HG03439 (cell line): ENCODE results near the gene MICU2.

Source experiments
- ATAC-seq: cut with Tn5 transposase; IDR thresholded peaks from one replicate; pipeline ENCODE4 v1.9.1; 2021; ENCODE audit warnings: mild to moderate bottlenecking, moderate library complexity; ENCODE audit not compliant: unreplicated experiment

MICU2 gene

GRCh38 chr13:21603531-21604448 lies at the start of gene MICU2:
Gene MICU2 (minus strand): TSS chr13:21604170. CDS start chr13:21604148, 22 bp downstream.
- ATAC-seq: peak; percentile 97

GRCh38 chr13:21641629-21642028 lies 37.7 kb upstream of the MICU2 start:
- no peak for ATAC-seq

- no peak for ATAC-seq
Measured at GRCh38 chr13:21639561-21639960, 35.6 kb upstream of the MICU2 start.

GRCh38 chr13:21638319-21639282 lies 34.6 kb upstream of the MICU2 start:
- ATAC-seq: no peak

GRCh38 chr13:21637296-21637695 lies 33.3 kb upstream of the MICU2 start:
- ATAC-seq: peak; percentile 40

- ATAC-seq: no peak
Measured at GRCh38 chr13:21636656-21637055, 32.7 kb upstream of the MICU2 start.

GRCh38 chr13:21632196-21632595 lies 28.2 kb upstream of the MICU2 start:
- no peak for ATAC-seq

GRCh38 chr13:21625366-21625765 lies 21.4 kb upstream of the MICU2 start:
- no peak for ATAC-seq

GRCh38 chr13:21620861-21621260 lies 16.9 kb upstream of the MICU2 start:
- ATAC-seq: no peak

- no peak for ATAC-seq
Measured at GRCh38 chr13:21619633-21620220, 15.8 kb upstream of the MICU2 start.

GRCh38 chr13:21616880-21617279 lies 12.9 kb upstream of the MICU2 start:
- no peak for ATAC-seq

GRCh38 chr13:21616205-21616866 lies 12.4 kb upstream of the MICU2 start:
- ATAC-seq: no peak

GRCh38 chr13:21615427-21615826 lies 11.5 kb upstream of the MICU2 start:
- no peak for ATAC-seq

- ATAC-seq: no peak
Measured at GRCh38 chr13:21613791-21614190, 9.8 kb upstream of the MICU2 start.

- ATAC-seq: no peak
Measured at GRCh38 chr13:21611385-21611784, 7.4 kb upstream of the MICU2 start.

- no peak for ATAC-seq
Measured at GRCh38 chr13:21610687-21611086, 6.7 kb upstream of the MICU2 start.

GRCh38 chr13:21608961-21609360 lies 5.0 kb upstream of the MICU2 start:
- ATAC-seq: no peak

- no peak for ATAC-seq
Measured at GRCh38 chr13:21606796-21607195, 2.8 kb upstream of the MICU2 start.

- ATAC-seq: no peak
Measured at GRCh38 chr13:21606251-21606650, 2.3 kb upstream of the MICU2 start.

GRCh38 chr13:21596722-21597121 lies 7.2 kb downstream of the MICU2 start:
- no peak for ATAC-seq

- peak; percentile 68 for ATAC-seq
Measured at GRCh38 chr13:21595546-21595822, 8.5 kb downstream of the MICU2 start.
